NCI-H1092 (cell line): Measurements from ENCODE around the gene GRID1.

Experiments used
- DNase-seq: peaks from one replicate; lab custom pipeline; 2025; lab: John Stamatoyannopoulos, UW

GRID1 gene

GRCh38 chr10:85810674-85811073 lies 555.9 kb downstream of the GRID1 start:
- DNase-seq: no peak

GRCh38 chr10:85795460-85795859 lies 571.1 kb downstream of the GRID1 start:
- DNase-seq: no peak

- no peak for DNase-seq
Measured at GRCh38 chr10:85794553-85794952, 572.0 kb downstream of the GRID1 start.

- DNase-seq: no peak
Measured at GRCh38 chr10:85792533-85792858, 574.1 kb downstream of the GRID1 start.

- no peak for DNase-seq
Measured at GRCh38 chr10:85791818-85792532, 574.6 kb downstream of the GRID1 start.

- DNase-seq: no peak
Measured at GRCh38 chr10:85789982-85790789, 576.4 kb downstream of the GRID1 start.

GRCh38 chr10:85789125-85789524 lies 577.5 kb downstream of the GRID1 start:
- no peak for DNase-seq

GRCh38 chr10:85788570-85788969 lies 578.0 kb downstream of the GRID1 start:
- no peak for DNase-seq

GRCh38 chr10:85787881-85788280 lies 578.7 kb downstream of the GRID1 start:
- no peak for DNase-seq

- DNase-seq: no peak
Measured at GRCh38 chr10:85787393-85787792, 579.2 kb downstream of the GRID1 start.

GRCh38 chr10:85786401-85786899 lies 580.1 kb downstream of the GRID1 start:
- no peak for DNase-seq

- no peak for DNase-seq
Measured at GRCh38 chr10:85784792-85785191, 581.8 kb downstream of the GRID1 start.

GRCh38 chr10:85781404-85781803 lies 585.2 kb downstream of the GRID1 start:
- no peak for DNase-seq

- no peak for DNase-seq
Measured at GRCh38 chr10:85778074-85778473, 588.5 kb downstream of the GRID1 start.

GRCh38 chr10:85767891-85768290 lies 598.7 kb downstream of the GRID1 start:
- DNase-seq: no peak

GRCh38 chr10:85764108-85764507 lies 602.5 kb downstream of the GRID1 start:
- no peak for DNase-seq

- DNase-seq: no peak
Measured at GRCh38 chr10:85761906-85762445, 604.6 kb downstream of the GRID1 start.

GRCh38 chr10:85741626-85742300 lies 624.8 kb downstream of the GRID1 start:
- DNase-seq: no peak

- no peak for DNase-seq
Measured at GRCh38 chr10:85735997-85736396, 630.6 kb downstream of the GRID1 start.

- DNase-seq: no peak
Measured at GRCh38 chr10:85734791-85735190, 631.8 kb downstream of the GRID1 start.

GRCh38 chr10:85724215-85724614 lies 642.4 kb downstream of the GRID1 start:
- no peak for DNase-seq

GRCh38 chr10:85720931-85721590 lies 645.5 kb downstream of the GRID1 start:
- no peak for DNase-seq
